Body of pancreas (tissue), 4 donors: ENCODE data around the gene MYL5.

Source experiments
- CTCF ChIP-seq, 7 experiments: fragments of 450-650 bp in 4 of 7; fragments of 200-600 bp in 3 of 7; sonication (generic) in 3 of 7; IDR thresholded peaks; one replicate each; pipeline ENCODE4 v1.5.1; 2016 to 2019; ENCODE audit warnings: antibody characterized with exemption in 7 of 7
- POLR2A ChIP-seq, 3 donors: fragments of 450-650 bp; IDR thresholded peaks; one replicate each; pipeline ENCODE4 v1.6.1; 2016; ENCODE audit warnings: antibody characterized with exemption in 3 of 3, mild to moderate bottlenecking in 2 of 3

GRCh38 chr4:704198-704891, 30.0 kb downstream of the MYL5 start:
- TF ChIP-seq CTCF (IDR thresholded peaks at IDR 0.05) = no peak
- TF ChIP-seq POLR2A (IDR thresholded peaks at IDR 0.05) = no peak
